H9 (cell line): ENCODE measurements around the gene POU2F2. TPM values are rescaled to one million over a fixed set of nuclear protein-coding genes. Genes with fewer than 3 reads are reported as not detected.

Source experiments
- DNase-seq: peaks from one replicate; pipeline ENCODE4 v3.0.0-alpha.2; 2017
- H2AFZ ChIP-seq: one replicate; pipeline ENCODE4 v1.6.1; 2013; ENCODE audit warnings: mild to moderate bottlenecking, low read length, control low read depth, moderate library complexity
- H2AK5ac ChIP-seq: 2 replicates; pipeline ENCODE4 v1.6.1; 2013; ENCODE audit warnings: low read length, control low read depth, mixed read lengths; ENCODE audit not compliant: insufficient read length
- H2BK120ac ChIP-seq: one replicate; pipeline ENCODE4 v1.6.1; 2013; ENCODE audit warnings: low read depth, mild to moderate bottlenecking, low read length, control low read depth, inconsistent platforms; ENCODE audit not compliant: poor library complexity, severe bottlenecking
- H2BK12ac ChIP-seq: 2 replicates; pipeline ENCODE4 v1.6.1; 2013; ENCODE audit warnings: low read length, control low read depth, mixed read lengths, low read depth; ENCODE audit not compliant: insufficient read length
- H2BK15ac ChIP-seq: 2 replicates; pipeline ENCODE4 v1.6.1; 2013; ENCODE audit warnings: low read depth, low read length, control low read depth
- H2BK20ac ChIP-seq: one replicate; pipeline ENCODE4 v1.6.1; 2013; ENCODE audit warnings: low read depth, mild to moderate bottlenecking, low read length, control low read depth, inconsistent platforms; ENCODE audit not compliant: poor library complexity, severe bottlenecking
- H2BK5ac ChIP-seq: 2 replicates; pipeline ENCODE4 v1.6.1; 2013; ENCODE audit warnings: low read length, control low read depth, mixed read lengths; ENCODE audit not compliant: insufficient read length
- H3K14ac ChIP-seq: 2 replicates; pipeline ENCODE4 v1.6.1; 2013; ENCODE audit warnings: low read length, control low read depth; ENCODE audit not compliant: insufficient read depth
- H3K18ac ChIP-seq: 2 replicates; pipeline ENCODE4 v1.6.1; 2013; ENCODE audit warnings: low read depth, mild to moderate bottlenecking, mixed read lengths, low read length, control low read depth; ENCODE audit not compliant: insufficient read length
- H3K23ac ChIP-seq: 2 replicates; pipeline ENCODE4 v1.6.1; 2013; ENCODE audit warnings: low read length, control low read depth, mixed read lengths, low read depth; ENCODE audit not compliant: insufficient read length
- H3K23me2 ChIP-seq: 2 replicates; pipeline ENCODE4 v1.6.1; 2013; ENCODE audit warnings: low read depth, mild to moderate bottlenecking, mixed read lengths, low read length, control low read depth; ENCODE audit not compliant: insufficient read length, poor library complexity, severe bottlenecking
- H3K27ac ChIP-seq: 2 replicates; pipeline ENCODE4 v1.5.1; 2013; ENCODE audit warnings: low read length, control low read depth, mixed read lengths, low read depth; ENCODE audit not compliant: insufficient read length
- H3K27me3 ChIP-seq: 2 replicates; pipeline ENCODE4 v1.6.1; 2013; ENCODE audit warnings: low read length, control low read depth, inconsistent platforms; ENCODE audit not compliant: insufficient read depth
- H3K4ac ChIP-seq: 2 replicates; pipeline ENCODE4 v1.6.1; 2013; ENCODE audit warnings: low read depth, mild to moderate bottlenecking, control low read depth, inconsistent platforms, low read length, moderate library complexity
- H3K4me1 ChIP-seq: 2 replicates; pipeline ENCODE4 v1.6.1; 2013; ENCODE audit warnings: low read length, control low read depth, inconsistent platforms; ENCODE audit not compliant: insufficient read depth
- H3K4me2 ChIP-seq: 2 replicates; pipeline ENCODE4 v1.6.1; 2013; ENCODE audit warnings: low read length, control low read depth, mixed read lengths; ENCODE audit not compliant: insufficient read length, insufficient read depth
- H3K56ac ChIP-seq: 2 replicates; pipeline ENCODE4 v1.6.1; 2013; ENCODE audit warnings: low read depth, mild to moderate bottlenecking, mixed read lengths, low read length, control low read depth; ENCODE audit not compliant: insufficient read length
- H3K79me1 ChIP-seq: 2 replicates; pipeline ENCODE4 v1.6.1; 2013; ENCODE audit warnings: low read depth, mild to moderate bottlenecking, moderate library complexity, low read length, control low read depth, inconsistent platforms; ENCODE audit not compliant: insufficient read depth, poor library complexity, severe bottlenecking
- H3K79me2 ChIP-seq: 2 replicates; pipeline ENCODE4 v1.6.1; 2013; ENCODE audit warnings: low read length, control low read depth, inconsistent platforms; ENCODE audit not compliant: insufficient read depth
- H3K9ac ChIP-seq: 2 replicates; pipeline ENCODE4 v1.6.1; 2013; ENCODE audit warnings: low read length, control low read depth, mixed read lengths; ENCODE audit not compliant: insufficient read length; ENCODE audit errors: extremely low read depth
- H3K9me3 ChIP-seq: one replicate; pipeline ENCODE4 v1.6.1; 2013; ENCODE audit warnings: low read depth, low read length, inconsistent platforms; ENCODE audit not compliant: control insufficient read depth
- H3T11ph ChIP-seq: one replicate; pipeline ENCODE4 v1.6.1; 2013; ENCODE audit warnings: mild to moderate bottlenecking, low read length, control low read depth, inconsistent platforms
- H4K20me1 ChIP-seq: one replicate; pipeline ENCODE4 v1.6.1; 2013; ENCODE audit not compliant: control insufficient read depth, insufficient read length, insufficient read depth
- H4K5ac ChIP-seq: 2 replicates; pipeline ENCODE4 v1.6.1; 2013; ENCODE audit warnings: low read depth, mild to moderate bottlenecking, mixed read lengths, low read length, control low read depth; ENCODE audit not compliant: insufficient read length
- H4K8ac ChIP-seq: replicated peaks from 2 replicates; pipeline ENCODE4 v1.6.1; 2013; ENCODE audit warnings: low read length, control low read depth, mixed read lengths, low read depth; ENCODE audit not compliant: insufficient read length
- H4K91ac ChIP-seq: 2 replicates; pipeline ENCODE4 v1.6.1; 2013; ENCODE audit warnings: low read depth, mild to moderate bottlenecking, moderate library complexity, mixed read lengths, low read length, control low read depth; ENCODE audit not compliant: insufficient read length
- H3K27ac Mint-ChIP-seq, 3 experiments: 2 replicates in 2 of 3; 3 replicates in 1 of 3; pipeline ENCODE4 v1.8.0; 2020 to 2021; ENCODE audit warnings: mixed read lengths in 3 of 3, mild to moderate bottlenecking in 1 of 3, moderate library complexity in 1 of 3
- H3K27me3 Mint-ChIP-seq: 2 replicates; pipeline ENCODE4 v1.8.0; 2021; ENCODE audit warnings: low read depth, mild to moderate bottlenecking, moderate library complexity, mixed read lengths
- H3K36me3 Mint-ChIP-seq, 3 experiments: 2 replicates in 2 of 3; 3 replicates in 1 of 3; pipeline ENCODE4 v1.8.0; 2020 to 2021; ENCODE audit warnings: low read depth in 3 of 3, mixed read lengths in 3 of 3; ENCODE audit not compliant: insufficient read depth in 1 of 3
- H3K4me1 Mint-ChIP-seq, 2 experiments: 2 replicates each; pipeline ENCODE4 v1.8.0; 2020; ENCODE audit warnings: mixed read lengths in 2 of 2
- H3K4me3 Mint-ChIP-seq, 2 experiments: 2 replicates in 1 of 2; 3 replicates in 1 of 2; pipeline ENCODE4 v1.8.0; 2020 to 2021; ENCODE audit warnings: mild to moderate bottlenecking in 2 of 2, mixed read lengths in 2 of 2, moderate library complexity in 1 of 2
- H3K9me3 Mint-ChIP-seq, 2 experiments: 2 replicates in 1 of 2; 3 replicates in 1 of 2; pipeline ENCODE4 v1.8.0; 2020; ENCODE audit warnings: mild to moderate bottlenecking in 2 of 2, mixed read lengths in 2 of 2, moderate library complexity in 1 of 2
- CTCF ChIP-seq: fragments of 200-600 bp; sonication (generic); conservative IDR thresholded peaks from 3 replicates; pipeline ENCODE4 v1.8.0; 2021; ENCODE audit warnings: antibody characterized with exemption, mild to moderate bottlenecking
- WGBS: extraction: QIAGEN DNeasy Blood & Tissue Kit; methylation state at CpG from one replicate; pipeline ENCODE4 v1.1.7; 2013; ENCODE audit warnings: missing lambda C conversion rate, low lambda C conversion rate, mixed read lengths; ENCODE audit not compliant: insufficient read length; ENCODE audit errors: extremely low coverage; 5-methylcytosine and 5-hydroxymethylcytosine counted together
- total RNA-seq: library from RNA; stranded (reverse); gene quantifications from 2 replicates; pipeline ENCODE4 v1.2.1, GENCODE V29; 2021

POU2F2 gene
- total RNA-seq, 1 experiment from 2014 or later = 2.9 TPM

- no peak for DNase-seq
Observed at GRCh38 chr19:42148266-42148665, 16.0 kb upstream of the POU2F2 start.

More at GRCh38 chr19:42148266-42148665, 16.0 kb upstream of the POU2F2 start:
- no peak overlapping the region for H3K23ac ChIP-seq
- no peak overlapping the region for H3K27ac ChIP-seq
- no peaks in the 10 kb centered on the region; the same call in 1 of the 2 replicates for H3K27me3 ChIP-seq
- H3K79me1 ChIP-seq = no peaks in the 10 kb centered on the region
- H3K4ac ChIP-seq = no peak overlapping the region
- H2BK120ac ChIP-seq = no peak overlapping the region
- no peak overlapping the region for H2BK20ac ChIP-seq
- WGBS = no CpG with 5 or more reads among the region's 5 CpGs
- no peak overlapping the region for H2BK12ac ChIP-seq
- no peak overlapping the region for H2BK15ac ChIP-seq
- no peak overlapping the region for H3K9ac ChIP-seq
- Mint-ChIP-seq H3K36me3 (no peaks in the 10 kb centered on the region), H3K4me1 (peaks cover 18 to 36% of the 10 kb centered on the region in 2 experiments), H3K4me3 (no peak overlapping the region), H3K27me3 (peaks cover 66% of the 10 kb centered on the region), H3K27ac (no peak overlapping the region), H3K9me3 (no peaks in the 10 kb centered on the region)
- no peak overlapping the region for H3T11ph ChIP-seq
- no peak overlapping the region for H2AK5ac ChIP-seq
- no peak overlapping the region for H2AFZ ChIP-seq
- no peak overlapping the region for H3K4me2 ChIP-seq
- H3K4me1 ChIP-seq = peaks cover 6% of the 10 kb centered on the region; the same call in 1 of the 2 replicates
- H3K23me2 ChIP-seq = no peaks in the 10 kb centered on the region
- H3K14ac ChIP-seq = no peak overlapping the region
- no peak overlapping the region for H4K8ac ChIP-seq
- no peak overlapping the region for H3K18ac ChIP-seq
- no peak overlapping the region for H4K91ac ChIP-seq
- H4K20me1 ChIP-seq = no peaks in the 10 kb centered on the region
- H3K56ac ChIP-seq = no peak overlapping the region
- no peak overlapping the region for H4K5ac ChIP-seq
- TF ChIP-seq CTCF = no peak
- H3K9me3 ChIP-seq = no peaks in the 10 kb centered on the region
- no peaks in the 10 kb centered on the region for H3K79me2 ChIP-seq
- no peak overlapping the region for H2BK5ac ChIP-seq
